ENCODE measurements around the gene APOL6. TPM values are rescaled to one million over a fixed set of nuclear protein-coding genes. Genes with fewer than 3 reads are reported as not detected.

Gene APOL6
- total and polyA plus RNA-seq, 2 of the 4 experiments (the other 2 are of a cell fraction) = 1.2 to 7.2 TPM

- Histone ChIP-seq H3K79me1 (ENCODE audit: low read depth in 1 of 2, low read length in 2 of 2) (no peaks in the 10 kb centered on the region), H3K14ac (replicated peaks; ENCODE audit: low read depth, low read length) (peak overlapping the region; percentile 42), H2BK15ac (ENCODE audit: low read depth, low read length) (peak overlapping the region; percentile 84; the same call in 1 of the 3 replicates), H3K9me1 (ENCODE audit: insufficient read depth, low read length) (peaks cover 23% of the 10 kb centered on the region), H4K5ac (ENCODE audit: low read depth, low read length) (no peak overlapping the region), H3K9me3 (ENCODE audit: control insufficient read depth, insufficient read depth, low read length) (no peaks in the 10 kb centered on the region), H3K4me1 (ENCODE audit: control insufficient read depth, insufficient read depth, low read length) (peaks cover 25% of the 10 kb centered on the region), H2BK5ac (ENCODE audit: low read depth, low read length, poor library complexity, severe bottlenecking) (no peak overlapping the region), H3K4me2 (ENCODE audit: low read depth, low read length) (no peak overlapping the region), H3K4me3 (ENCODE audit: insufficient read depth, low read depth, low read length) (no peak overlapping the region), H4K91ac (ENCODE audit: insufficient read depth, low read depth, low read length) (peak overlapping the region; percentile 17; the same call in 1 of the 2 replicates), H3K36me3 (ENCODE audit: control insufficient read depth, insufficient read depth, low read length) (no peaks in the 10 kb centered on the region), H2AFZ (replicated peaks; ENCODE audit: low read length, poor library complexity) (peak overlapping the region; percentile 74), H3K9ac (ENCODE audit: low read depth, low read length) (no peak overlapping the region), H3K23ac (ENCODE audit: low read depth, low read length) (no peak overlapping the region; the same call in 1 of the 2 replicates), H2AK5ac (ENCODE audit: low read depth, low read length) (no peak overlapping the region), H2BK20ac (ENCODE audit: low read depth, low read length) (no peak overlapping the region; the same call in 1 of the 2 replicates), H4K20me1 (ENCODE audit: insufficient read depth, low read length) (no peaks in the 10 kb centered on the region), H3K18ac (ENCODE audit: low read depth, low read length) (no peak overlapping the region), H3K27ac (ENCODE audit: insufficient read depth, low read length) (no peak overlapping the region), H3K27me3 (ENCODE audit: control insufficient read depth, insufficient read depth, low read length) (no peaks in the 10 kb centered on the region), H2AK9ac (replicated peaks; ENCODE audit: low read depth, low read length, poor library complexity) (peak overlapping the region; percentile 89), H3K4ac (ENCODE audit: low read depth, low read length) (peak overlapping the region; percentile 73), H2BK120ac (ENCODE audit: low read depth, low read length) (peak overlapping the region; percentile 5; the same call in 1 of the 2 replicates), H3K56ac (ENCODE audit: extremely low read depth, insufficient read depth, low read length) (no peak overlapping the region), H4K8ac (ENCODE audit: low read depth in 2 of 2, low read length in 2 of 2) (peak overlapping the region in 1 of 2 experiments; percentile 23; a peak in 1 of 4 replicates)
- no peak for ATAC-seq (ENCODE audit: low read depth)
- DNase-seq = peak; percentile 46
- dilution Hi-C loops (cut with HindIII; ENCODE audit: low sequenced_read_pairs, unreplicated experiment) = no loop called here
- ChIA-PET POLR2A (ENCODE audit: unreplicated experiment) (no interaction called here), CTCF (no interaction called here)
- no CpG with 5 or more reads among the region's 2 CpGs for WGBS, 2 experiments (ENCODE audit: extremely low coverage in 2 of 2, insufficient read length in 1 of 2)
- no TSS peak for BruUV-seq (replicated peaks)
- intact Hi-C loops (cut with micrococcal nuclease) = no loop called here
- in situ Hi-C loops (cut with MboI; ENCODE audit: low sequenced_read_pairs) = no loop called here
- TF ChIP-seq CEBPB (IDR thresholded peaks at IDR 0.05; ENCODE audit: low read depth, low read length) = no peak
- no peak for TF ChIP-seq FOS (IDR thresholded peaks at IDR 0.05; ENCODE audit: low read depth, low read length)
- TF ChIP-seq BHLHE40 (IDR thresholded peaks at IDR 0.05; ENCODE audit: low read depth, low read length) = no peak
- no peak for TF ChIP-seq RFX5 (IDR thresholded peaks at IDR 0.05; ENCODE audit: low read depth, low read length)
- TF ChIP-seq, protein P1, sequence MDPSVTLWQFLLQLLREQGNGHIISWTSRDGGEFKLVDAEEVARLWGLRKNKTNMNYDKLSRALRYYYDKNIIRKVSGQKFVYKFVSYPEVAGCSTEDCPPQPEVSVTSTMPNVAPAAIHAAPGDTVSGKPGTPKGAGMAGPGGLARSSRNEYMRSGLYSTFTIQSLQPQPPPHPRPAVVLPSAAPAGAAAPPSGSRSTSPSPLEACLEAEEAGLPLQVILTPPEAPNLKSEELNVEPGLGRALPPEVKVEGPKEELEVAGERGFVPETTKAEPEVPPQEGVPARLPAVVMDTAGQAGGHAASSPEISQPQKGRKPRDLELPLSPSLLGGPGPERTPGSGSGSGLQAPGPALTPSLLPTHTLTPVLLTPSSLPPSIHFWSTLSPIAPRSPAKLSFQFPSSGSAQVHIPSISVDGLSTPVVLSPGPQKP (IDR thresholded peaks at IDR 0.05; ENCODE audit: borderline replicate concordance, low read depth, low read length) = no peak
- no peak for TF ChIP-seq POLR2A (IDR thresholded peaks at IDR 0.05; ENCODE audit: low read depth, low read length)
- TF ChIP-seq CTCF (conservative IDR thresholded peaks at IDR 0.05; ENCODE audit: low read depth, low read length) = no peak
- no peak for TF ChIP-seq MAFK (IDR thresholded peaks at IDR 0.05; ENCODE audit: low read depth, low read length)
- no peak for TF ChIP-seq RCOR1 (IDR thresholded peaks at IDR 0.05; ENCODE audit: insufficient replicate concordance, low read length)
- no peak for TF ChIP-seq MAZ (IDR thresholded peaks at IDR 0.05; ENCODE audit: borderline replicate concordance, low read depth, low read length)
- TF ChIP-seq USF2 (IDR thresholded peaks at IDR 0.05; ENCODE audit: low read depth, low read length) = no peak
Measured at GRCh38 chr22:35642305-35642741, 5.9 kb upstream of the APOL6 start.
